HG03135 (cell line): ENCODE results near the gene DMBX1.

Experiments
- ATAC-seq: cut with Tn5 transposase; IDR thresholded peaks from one replicate; pipeline ENCODE4 v1.9.1; 2021; ENCODE audit warnings: mild to moderate bottlenecking, moderate library complexity; ENCODE audit not compliant: unreplicated experiment

Gene DMBX1

GRCh38 chr1:46497020-46497419 is 7.4 kb downstream of the DMBX1 start:
- ATAC-seq = no peak

- ATAC-seq = no peak
Measured at GRCh38 chr1:46497665-46498064, 8.0 kb downstream of the DMBX1 start.

- no peak for ATAC-seq
Measured at GRCh38 chr1:46501528-46501927, 11.9 kb downstream of the DMBX1 start.

GRCh38 chr1:46503421-46503820 is 13.8 kb downstream of the DMBX1 start:
- ATAC-seq = no peak

GRCh38 chr1:46506470-46507219 is 17.0 kb downstream of the DMBX1 start:
- no peak for ATAC-seq

- no peak for ATAC-seq
Measured at GRCh38 chr1:46508757-46509156, 19.1 kb downstream of the DMBX1 start.

GRCh38 chr1:46510341-46510997 is 20.8 kb downstream of the DMBX1 start:
- ATAC-seq = no peak

GRCh38 chr1:46510998-46511365 is 21.3 kb downstream of the DMBX1 start:
- ATAC-seq = no peak

GRCh38 chr1:46512135-46512791 is 22.6 kb downstream of the DMBX1 start:
- no peak for ATAC-seq

- no peak for ATAC-seq
Measured at GRCh38 chr1:46512792-46513190, 23.2 kb downstream of the DMBX1 start.

GRCh38 chr1:46513536-46513935 is 23.9 kb downstream of the DMBX1 start:
- ATAC-seq = no peak

GRCh38 chr1:46515576-46515975 is 25.9 kb downstream of the DMBX1 start:
- ATAC-seq = no peak

- no peak for ATAC-seq
Measured at GRCh38 chr1:46516200-46516950, 26.7 kb downstream of the DMBX1 start.

- ATAC-seq = no peak
Measured at GRCh38 chr1:46517010-46517600, 27.5 kb downstream of the DMBX1 start.

GRCh38 chr1:46517932-46518498 is 28.4 kb downstream of the DMBX1 start:
- ATAC-seq = no peak

GRCh38 chr1:46519209-46519608 is 29.6 kb downstream of the DMBX1 start:
- ATAC-seq = no peak

GRCh38 chr1:46520063-46520911 is 30.7 kb downstream of the DMBX1 start:
- no peak for ATAC-seq

GRCh38 chr1:46521414-46521813 is 31.8 kb downstream of the DMBX1 start:
- no peak for ATAC-seq

GRCh38 chr1:46522184-46522968 is 32.7 kb downstream of the DMBX1 start:
- ATAC-seq = no peak
